ENCODE measurements around the gene PRSS53.
"Not testable (repeated sequence)": the region's sequence is repeated elsewhere in the genome, so short reads cannot be mapped to it uniquely, and the experiment has no call there.

The PRSS53 gene

GRCh38 chr16:31117384-31118222, 28.9 kb upstream of the PRSS53 start, which contains the start of gene KAT8:
Gene KAT8 (plus strand): TSS chr16:31117664. CDS start chr16:31117682, 18 bp downstream.
- peak; percentile 77 to 99 (median 94) for DNase-seq

GRCh38 chr16:31114468-31114867, 25.7 kb upstream of the PRSS53 start:
- no peak for DNase-seq

- peak in 1 of 14 donors; percentile 17 for DNase-seq
These were observed 24.7 kb upstream of the PRSS53 start for GRCh38 chr16:31113121-31114120.

- no peak for DNase-seq
These were observed 24.0 kb upstream of the PRSS53 start for GRCh38 chr16:31112711-31113110.

GRCh38 chr16:31111881-31112466, 23.2 kb upstream of the PRSS53 start:
- no peak for DNase-seq

GRCh38 chr16:31110106-31111034, 21.6 kb upstream of the PRSS53 start:
- no peak for DNase-seq

- DNase-seq, result no peak
These were observed 20.9 kb upstream of the PRSS53 start for GRCh38 chr16:31109622-31110021.

- DNase-seq, result no peak
These were observed 20.2 kb upstream of the PRSS53 start for GRCh38 chr16:31108794-31109558.

GRCh38 chr16:31108035-31108793, 19.5 kb upstream of the PRSS53 start, which contains the start of gene BCKDK:
Gene BCKDK (plus strand): TSS chr16:31108386. CDS start chr16:31109224, 838 bp downstream.
- DNase-seq, result peak in 12 of 14 donors; percentile 11 to 77 (median 38)

GRCh38 chr16:31107465-31107867, 18.7 kb upstream of the PRSS53 start:
- no peak for DNase-seq

- DNase-seq, result no peak
These were observed 18.0 kb upstream of the PRSS53 start for GRCh38 chr16:31106509-31107464.

- peak; percentile 25 to 84 (median 59) for DNase-seq
These were observed 17.0 kb upstream of the PRSS53 start for GRCh38 chr16:31105677-31106213.

GRCh38 chr16:31100876-31101641, 12.3 kb upstream of the PRSS53 start:
- DNase-seq, result not testable (repeated sequence)

GRCh38 chr16:31099860-31100638, 11.3 kb upstream of the PRSS53 start:
- no peak for DNase-seq

- DNase-seq, result peak; percentile 45 to 97 (median 86)
These were observed 5.8 kb upstream of the PRSS53 start, which contains the start of gene VKORC1 for GRCh38 chr16:31094424-31095120. Gene VKORC1 (minus strand): TSS chr16:31094797. CDS start chr16:31094729, 68 bp downstream.

GRCh38 chr16:31094088-31094423, 5.3 kb upstream of the PRSS53 start:
- peak in 4 of 14 donors; percentile 39 to 61 (median 50) for DNase-seq

All from C1 segment of cervical spinal cord (tissue), 14 donors.